ENCODE measurements around the gene NOP16.

The NOP16 gene

GRCh38 chr5:176391999-176392398, 3.6 kb upstream of the NOP16 start:
- Histone ChIP-seq H3K9me3 (ENCODE audit: control insufficient read depth, insufficient read depth, low read length) (no peaks in the 10 kb centered on the region), H3K27me3 (ENCODE audit: control insufficient read depth, insufficient read depth, low read length) (no peaks in the 10 kb centered on the region), H3K36me3 (ENCODE audit: control insufficient read depth, insufficient read depth, low read length) (no peaks in the 10 kb centered on the region), H3K9ac (ENCODE audit: low read depth, low read length) (no peak overlapping the region), H3K4me3 (ENCODE audit: low read depth, low read length) (no peak overlapping the region), H3K4me1 (ENCODE audit: control insufficient read depth, insufficient read depth, low read length) (peaks cover 2% of the 10 kb centered on the region)

DNA sequence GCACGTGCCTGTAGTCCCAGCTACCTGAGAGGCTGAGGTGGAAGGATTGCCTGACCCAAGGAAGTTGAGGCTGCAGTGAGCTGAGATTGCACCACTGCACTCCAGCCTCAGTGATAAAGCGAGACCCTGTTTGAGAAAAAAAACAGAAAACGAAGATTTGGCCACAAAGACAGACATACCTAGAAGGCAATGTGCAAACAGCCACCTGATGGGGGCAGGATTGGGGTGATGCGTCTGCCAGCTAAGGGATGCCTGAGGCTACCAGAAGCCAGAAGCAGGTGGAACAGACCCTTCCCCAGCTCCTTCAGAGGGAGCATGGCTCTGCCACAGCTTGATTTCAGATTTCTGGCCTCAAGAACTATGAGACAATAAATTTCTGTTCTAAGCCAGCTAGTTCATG, 3.1 kb upstream of the NOP16 start:
- H3K27me3 ChIP-seq (ENCODE audit: control insufficient read depth, insufficient read depth, low read length): no peaks in the 10 kb centered on the region
- H3K36me3 ChIP-seq (ENCODE audit: control insufficient read depth, insufficient read depth, low read length): peaks cover 1% of the 10 kb centered on the region
- no peak overlapping the region for H3K9ac ChIP-seq (ENCODE audit: low read depth, low read length)
- no peak overlapping the region for H3K4me3 ChIP-seq (ENCODE audit: low read depth, low read length)
- peaks cover 2% of the 10 kb centered on the region for H3K4me1 ChIP-seq (ENCODE audit: control insufficient read depth, insufficient read depth, low read length)
- no peaks in the 10 kb centered on the region for H3K9me3 ChIP-seq (ENCODE audit: control insufficient read depth, insufficient read depth, low read length)

- H3K4me3 ChIP-seq (ENCODE audit: low read depth, low read length): peak overlapping the region; percentile 95
- H3K4me1 ChIP-seq (ENCODE audit: control insufficient read depth, insufficient read depth, low read length): peaks cover 2% of the 10 kb centered on the region
- no peaks in the 10 kb centered on the region for H3K9me3 ChIP-seq (ENCODE audit: control insufficient read depth, insufficient read depth, low read length)
- peak overlapping the region; percentile 89 for H3K9ac ChIP-seq (ENCODE audit: low read depth, low read length)
- H3K36me3 ChIP-seq (ENCODE audit: control insufficient read depth, insufficient read depth, low read length): peaks cover 18% of the 10 kb centered on the region
- H3K27me3 ChIP-seq (ENCODE audit: control insufficient read depth, insufficient read depth, low read length): no peaks in the 10 kb centered on the region
Observed at GRCh38 chr5:176389135-176390123, 1.0 kb upstream of the NOP16 start.

DNA sequence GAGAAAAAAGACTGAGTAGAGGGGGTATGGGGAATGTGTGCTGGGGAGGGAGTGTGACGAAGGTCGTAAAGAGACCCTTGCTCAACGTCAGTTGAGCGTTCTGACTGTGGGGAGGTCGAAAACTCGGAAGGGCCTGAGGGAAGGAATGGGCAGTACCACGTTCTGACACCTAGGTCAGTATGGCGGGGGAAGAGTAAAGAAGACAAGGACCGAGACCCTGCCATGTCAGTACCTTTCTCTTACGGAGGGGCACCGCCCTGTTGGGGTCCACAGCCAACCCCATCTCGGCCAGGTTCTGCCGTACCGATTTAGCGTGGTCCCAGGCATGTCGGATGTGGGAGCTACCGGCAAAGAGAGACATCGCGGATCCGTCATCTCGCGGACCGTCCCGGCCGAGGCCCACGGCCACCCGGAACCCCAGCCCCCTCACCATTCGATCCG, 375 bp downstream of the NOP16 start:
- peak overlapping the region; percentile 95 for H3K4me3 ChIP-seq (ENCODE audit: low read depth, low read length)
- H3K4me1 ChIP-seq (ENCODE audit: control insufficient read depth, insufficient read depth, low read length): peaks cover 2% of the 10 kb centered on the region
- H3K27me3 ChIP-seq (ENCODE audit: control insufficient read depth, insufficient read depth, low read length): no peaks in the 10 kb centered on the region
- H3K9ac ChIP-seq (ENCODE audit: low read depth, low read length): peak overlapping the region; percentile 92
- peaks cover 31% of the 10 kb centered on the region for H3K36me3 ChIP-seq (ENCODE audit: control insufficient read depth, insufficient read depth, low read length)
- H3K9me3 ChIP-seq (ENCODE audit: control insufficient read depth, insufficient read depth, low read length): no peaks in the 10 kb centered on the region

- Histone ChIP-seq H3K9me3 (ENCODE audit: control insufficient read depth, insufficient read depth, low read length) (no peaks in the 10 kb centered on the region), H3K4me3 (ENCODE audit: low read depth, low read length) (peak overlapping the region; percentile 95), H3K27me3 (ENCODE audit: control insufficient read depth, insufficient read depth, low read length) (no peaks in the 10 kb centered on the region), H3K36me3 (ENCODE audit: control insufficient read depth, insufficient read depth, low read length) (peaks cover 33% of the 10 kb centered on the region), H3K4me1 (ENCODE audit: control insufficient read depth, insufficient read depth, low read length) (peaks cover 2% of the 10 kb centered on the region), H3K9ac (ENCODE audit: low read depth, low read length) (peak overlapping the region; percentile 92)
Observed at GRCh38 chr5:176387384-176387925, 943 bp downstream of the NOP16 start.

DNA sequence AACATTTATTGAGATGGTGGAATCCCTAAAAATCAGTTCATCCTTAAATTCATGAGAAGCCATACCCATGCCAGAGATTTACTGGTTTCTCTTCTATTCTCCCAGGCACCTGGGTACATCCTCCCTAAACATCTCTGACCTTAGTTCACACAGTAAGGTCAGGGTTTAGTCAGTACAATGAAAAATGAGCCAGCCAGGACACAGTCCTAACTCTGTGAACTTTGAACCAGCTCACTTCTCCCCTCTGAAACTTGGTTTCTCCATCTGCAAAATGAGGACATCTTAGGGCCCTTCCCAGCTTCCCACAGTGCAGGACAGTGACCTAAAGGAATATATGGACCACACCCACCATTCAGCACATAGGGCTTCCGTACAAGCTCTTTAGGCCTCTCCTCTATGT, 1.9 kb downstream of the NOP16 start:
- no peaks in the 10 kb centered on the region for H3K27me3 ChIP-seq (ENCODE audit: control insufficient read depth, insufficient read depth, low read length)
- no peak overlapping the region for H3K9ac ChIP-seq (ENCODE audit: low read depth, low read length)
- H3K4me3 ChIP-seq (ENCODE audit: low read depth, low read length): no peak overlapping the region
- H3K9me3 ChIP-seq (ENCODE audit: control insufficient read depth, insufficient read depth, low read length): no peaks in the 10 kb centered on the region
- peaks cover 2% of the 10 kb centered on the region for H3K4me1 ChIP-seq (ENCODE audit: control insufficient read depth, insufficient read depth, low read length)
- H3K36me3 ChIP-seq (ENCODE audit: control insufficient read depth, insufficient read depth, low read length): peaks cover 40% of the 10 kb centered on the region

DNA sequence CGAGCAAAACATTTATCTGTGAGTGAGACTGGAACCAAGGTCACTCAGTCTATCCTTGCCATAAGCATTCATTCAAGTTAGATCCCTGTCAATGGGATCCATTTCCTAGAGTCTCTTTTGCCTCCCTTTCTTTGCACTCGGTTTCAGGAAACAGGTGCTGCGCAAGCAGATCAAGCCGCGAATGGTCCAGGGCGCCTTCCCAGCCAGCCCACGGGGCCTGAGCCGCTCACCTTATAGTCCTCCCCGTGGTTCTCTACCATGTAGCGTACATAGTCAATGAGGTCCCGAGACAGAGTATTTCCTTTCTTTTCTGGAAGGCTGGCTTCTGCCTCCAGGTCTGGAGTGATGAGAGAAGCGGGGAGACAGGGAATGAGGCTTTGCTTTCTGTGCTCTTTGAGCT, 3.4 kb downstream of the NOP16 start:
- Histone ChIP-seq H3K27me3 (ENCODE audit: control insufficient read depth, insufficient read depth, low read length) (no peaks in the 10 kb centered on the region), H3K4me3 (ENCODE audit: low read depth, low read length) (no peak overlapping the region), H3K9me3 (ENCODE audit: control insufficient read depth, insufficient read depth, low read length) (no peaks in the 10 kb centered on the region), H3K36me3 (ENCODE audit: control insufficient read depth, insufficient read depth, low read length) (peaks cover 43% of the 10 kb centered on the region), H3K4me1 (ENCODE audit: control insufficient read depth, insufficient read depth, low read length) (peaks cover 2% of the 10 kb centered on the region), H3K9ac (ENCODE audit: low read depth, low read length) (no peak overlapping the region)

DNA sequence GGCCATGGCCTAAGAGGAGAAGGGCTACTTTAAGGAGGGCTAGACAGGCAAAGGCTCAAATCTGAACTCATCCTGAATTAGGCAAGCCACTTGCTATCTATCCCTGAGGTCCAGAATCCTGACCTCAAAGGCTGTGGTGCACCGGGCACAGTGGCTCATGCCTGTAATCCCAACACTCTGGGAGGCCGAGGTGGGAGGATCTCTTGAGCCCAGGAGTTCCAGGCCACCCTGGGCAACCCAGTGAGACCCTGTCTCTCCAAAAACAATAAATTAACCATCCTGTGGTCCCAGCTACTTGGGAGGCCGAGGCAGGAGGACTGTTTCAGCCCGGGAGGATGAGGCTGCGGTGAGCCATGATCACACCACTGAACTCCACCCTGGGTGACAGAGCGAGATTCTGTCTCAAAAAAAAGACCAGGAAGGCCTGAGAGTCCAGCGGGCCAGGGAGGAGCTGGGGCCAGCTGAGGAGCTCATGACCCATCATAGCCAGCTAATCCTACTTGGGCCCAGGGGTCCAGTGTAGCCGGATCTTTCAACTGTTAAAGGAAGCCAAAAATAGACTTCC, 4.0 kb downstream of the NOP16 start:
- Histone ChIP-seq H3K4me3 (ENCODE audit: low read depth, low read length) (no peak overlapping the region), H3K4me1 (ENCODE audit: control insufficient read depth, insufficient read depth, low read length) (peaks cover 2% of the 10 kb centered on the region), H3K9me3 (ENCODE audit: control insufficient read depth, insufficient read depth, low read length) (no peaks in the 10 kb centered on the region), H3K9ac (ENCODE audit: low read depth, low read length) (no peak overlapping the region), H3K36me3 (ENCODE audit: control insufficient read depth, insufficient read depth, low read length) (peaks cover 43% of the 10 kb centered on the region), H3K27me3 (ENCODE audit: control insufficient read depth, insufficient read depth, low read length) (no peaks in the 10 kb centered on the region)

- H3K27me3 ChIP-seq (ENCODE audit: control insufficient read depth, insufficient read depth, low read length): no peaks in the 10 kb centered on the region
- no peak overlapping the region for H3K9ac ChIP-seq (ENCODE audit: low read depth, low read length)
- no peaks in the 10 kb centered on the region for H3K9me3 ChIP-seq (ENCODE audit: control insufficient read depth, insufficient read depth, low read length)
- peaks cover 43% of the 10 kb centered on the region for H3K36me3 ChIP-seq (ENCODE audit: control insufficient read depth, insufficient read depth, low read length)
- H3K4me1 ChIP-seq (ENCODE audit: control insufficient read depth, insufficient read depth, low read length): peaks cover 2% of the 10 kb centered on the region
- no peak overlapping the region for H3K4me3 ChIP-seq (ENCODE audit: low read depth, low read length)
Observed at GRCh38 chr5:176383961-176384360, 4.4 kb downstream of the NOP16 start.

GRCh38 chr5:176383248-176383905, 5.0 kb downstream of the NOP16 start:
- Histone ChIP-seq H3K36me3 (ENCODE audit: control insufficient read depth, insufficient read depth, low read length) (peaks cover 43% of the 10 kb centered on the region), H3K27me3 (ENCODE audit: control insufficient read depth, insufficient read depth, low read length) (no peaks in the 10 kb centered on the region), H3K4me3 (ENCODE audit: low read depth, low read length) (no peak overlapping the region), H3K9ac (ENCODE audit: low read depth, low read length) (no peak overlapping the region), H3K4me1 (ENCODE audit: control insufficient read depth, insufficient read depth, low read length) (peaks cover 2% of the 10 kb centered on the region), H3K9me3 (ENCODE audit: control insufficient read depth, insufficient read depth, low read length) (no peaks in the 10 kb centered on the region)

DNA sequence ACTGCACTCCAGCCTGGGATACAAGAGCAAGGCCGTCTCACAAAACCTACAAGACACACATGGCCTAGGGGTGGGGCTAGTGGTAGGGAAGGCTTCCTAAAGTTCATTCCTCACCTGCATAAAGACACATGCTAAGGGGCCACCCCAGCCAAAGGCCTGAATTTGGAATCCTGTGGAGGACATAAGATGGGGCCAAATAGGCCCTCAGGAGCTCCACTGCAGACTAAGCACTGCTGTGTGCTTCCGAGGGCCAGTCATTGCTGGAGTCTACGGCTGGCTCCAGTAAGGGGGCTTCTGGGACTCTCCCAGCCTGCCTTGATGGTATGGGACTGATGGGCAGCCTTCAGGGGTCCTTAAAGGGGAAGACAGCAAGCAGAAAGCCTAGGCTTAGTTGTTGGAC, 5.7 kb downstream of the NOP16 start:
- no peak overlapping the region for H3K4me3 ChIP-seq (ENCODE audit: low read depth, low read length)
- H3K36me3 ChIP-seq (ENCODE audit: control insufficient read depth, insufficient read depth, low read length): peaks cover 43% of the 10 kb centered on the region
- H3K9ac ChIP-seq (ENCODE audit: low read depth, low read length): no peak overlapping the region
- H3K9me3 ChIP-seq (ENCODE audit: control insufficient read depth, insufficient read depth, low read length): no peaks in the 10 kb centered on the region
- peaks cover 2% of the 10 kb centered on the region for H3K4me1 ChIP-seq (ENCODE audit: control insufficient read depth, insufficient read depth, low read length)
- no peaks in the 10 kb centered on the region for H3K27me3 ChIP-seq (ENCODE audit: control insufficient read depth, insufficient read depth, low read length)

All from iPS-15b (cell line).